ENCODE measurements around the gene SIM2.

SIM2 gene

GRCh38 chr21:36759348-36760083 is 60.6 kb downstream of the SIM2 start:
- no peak for DNase-seq (ENCODE audit: extremely low read depth in 1 of 2, low read depth in 1 of 2)

GRCh38 chr21:36761685-36762084 is 62.8 kb downstream of the SIM2 start:
- DNase-seq (ENCODE audit: extremely low read depth in 1 of 2, low read depth in 1 of 2), result no peak

GRCh38 chr21:36762642-36763041 is 63.7 kb downstream of the SIM2 start:
- no peak for DNase-seq (ENCODE audit: extremely low read depth in 1 of 2, low read depth in 1 of 2)

GRCh38 chr21:36763305-36763704 is 64.4 kb downstream of the SIM2 start:
- DNase-seq (ENCODE audit: extremely low read depth in 1 of 2, low read depth in 1 of 2), result no peak

GRCh38 chr21:36765229-36765628 is 66.3 kb downstream of the SIM2 start:
- DNase-seq (ENCODE audit: extremely low read depth in 1 of 2, low read depth in 1 of 2), result no peak

- no peak for DNase-seq (ENCODE audit: extremely low read depth in 1 of 2, low read depth in 1 of 2)
Observed at GRCh38 chr21:36766511-36766910, 67.6 kb downstream of the SIM2 start.

GRCh38 chr21:36767096-36767495 is 68.2 kb downstream of the SIM2 start:
- DNase-seq (ENCODE audit: extremely low read depth in 1 of 2, low read depth in 1 of 2), result no peak

GRCh38 chr21:36768496-36768895 is 69.6 kb downstream of the SIM2 start:
- DNase-seq (ENCODE audit: extremely low read depth in 1 of 2, low read depth in 1 of 2), result no peak

GRCh38 chr21:36769051-36769839 is 70.3 kb downstream of the SIM2 start:
- DNase-seq (ENCODE audit: extremely low read depth in 1 of 2, low read depth in 1 of 2), result no peak

- DNase-seq (ENCODE audit: extremely low read depth in 1 of 2, low read depth in 1 of 2), result no peak
Observed at GRCh38 chr21:36773117-36773516, 74.2 kb downstream of the SIM2 start.

- DNase-seq (ENCODE audit: extremely low read depth in 1 of 2, low read depth in 1 of 2), result no peak
Observed at GRCh38 chr21:36773995-36774394, 75.1 kb downstream of the SIM2 start.

- no peak for DNase-seq (ENCODE audit: extremely low read depth in 1 of 2, low read depth in 1 of 2)
Observed at GRCh38 chr21:36776981-36777617, 78.2 kb downstream of the SIM2 start.

- no peak for DNase-seq (ENCODE audit: extremely low read depth in 1 of 2, low read depth in 1 of 2)
Observed at GRCh38 chr21:36780861-36781260, 81.9 kb downstream of the SIM2 start.

- DNase-seq (ENCODE audit: extremely low read depth in 1 of 2, low read depth in 1 of 2), result no peak
Observed at GRCh38 chr21:36783612-36784374, 84.9 kb downstream of the SIM2 start.

- DNase-seq (ENCODE audit: extremely low read depth in 1 of 2, low read depth in 1 of 2), result no peak
Observed at GRCh38 chr21:36784947-36785346, 86.0 kb downstream of the SIM2 start.

- no peak for DNase-seq (ENCODE audit: extremely low read depth in 1 of 2, low read depth in 1 of 2)
Observed at GRCh38 chr21:36785615-36786014, 86.7 kb downstream of the SIM2 start.

GRCh38 chr21:36786186-36786585 is 87.3 kb downstream of the SIM2 start:
- DNase-seq (ENCODE audit: extremely low read depth in 1 of 2, low read depth in 1 of 2), result no peak

GRCh38 chr21:36788120-36788638 is 89.3 kb downstream of the SIM2 start:
- no peak for DNase-seq (ENCODE audit: extremely low read depth in 1 of 2, low read depth in 1 of 2)

GRCh38 chr21:36790616-36791015 is 91.7 kb downstream of the SIM2 start:
- no peak for DNase-seq (ENCODE audit: extremely low read depth in 1 of 2, low read depth in 1 of 2)

- DNase-seq (ENCODE audit: extremely low read depth in 1 of 2, low read depth in 1 of 2), result no peak
Observed at GRCh38 chr21:36791180-36791579, 92.3 kb downstream of the SIM2 start.
